Cerebellar nuclear complex (tissue), 1 donor: ENCODE measurements around the gene NHERF1.
A peak's percentile ranks its signal among the peaks of the same experiment; 100 is the strongest.

Source experiments
- DNase-seq, 2 experiments: peaks; one replicate each; lab custom pipeline; 2025; lab: John Stamatoyannopoulos, UW

The NHERF1 gene

GRCh38 chr17:74768069-74768762 lies 19.8 kb downstream of the NHERF1 start:
- DNase-seq: peak; percentile 34 to 55

DNA sequence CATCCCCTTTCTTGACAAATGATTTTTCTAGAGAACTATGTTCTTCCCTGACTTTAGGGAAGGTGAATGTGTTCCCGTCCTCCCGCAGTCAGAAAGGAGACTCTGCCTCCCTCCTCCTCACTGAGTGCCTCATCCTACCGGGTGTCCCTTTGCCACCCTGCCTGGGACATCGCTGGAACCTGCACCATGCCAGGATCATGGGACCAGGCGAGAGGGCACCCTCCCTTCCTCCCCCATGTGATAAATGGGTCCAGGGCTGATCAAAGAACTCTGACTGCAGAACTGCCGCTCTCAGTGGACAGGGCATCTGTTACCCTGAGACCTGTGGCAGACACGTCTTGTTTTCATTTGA lies 20.3 kb downstream of the NHERF1 start:
- no peak for DNase-seq

DNA sequence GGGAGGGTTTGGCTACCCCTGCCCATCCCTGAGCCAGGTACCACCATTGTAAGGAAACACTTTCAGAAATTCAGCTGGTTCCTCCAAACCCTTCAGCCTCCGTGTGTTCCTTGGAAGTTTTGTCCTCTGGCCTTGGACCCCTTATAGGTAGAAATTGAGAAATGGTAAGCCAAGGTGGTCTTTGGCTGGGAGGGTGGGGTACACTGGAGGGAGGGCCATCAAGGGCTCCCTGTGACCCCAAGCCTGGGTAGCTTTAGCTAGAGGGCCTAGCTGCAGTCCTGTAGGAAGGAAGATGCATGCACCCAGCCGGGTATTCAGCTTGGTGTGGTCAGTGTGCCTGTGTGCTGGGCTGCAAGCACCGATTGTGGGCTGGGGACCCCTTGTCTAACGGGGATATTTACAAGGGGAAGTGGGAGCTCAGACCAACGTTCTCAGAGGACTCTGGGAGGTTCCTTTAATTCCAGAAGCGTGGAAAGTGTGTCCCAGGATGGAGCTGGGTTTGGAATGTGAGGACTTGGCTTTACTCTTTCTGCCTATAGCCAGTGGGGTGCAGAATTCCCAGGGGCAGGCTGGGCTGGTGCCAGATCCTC lies 20.9 kb downstream of the NHERF1 start:
- DNase-seq: no peak

DNA sequence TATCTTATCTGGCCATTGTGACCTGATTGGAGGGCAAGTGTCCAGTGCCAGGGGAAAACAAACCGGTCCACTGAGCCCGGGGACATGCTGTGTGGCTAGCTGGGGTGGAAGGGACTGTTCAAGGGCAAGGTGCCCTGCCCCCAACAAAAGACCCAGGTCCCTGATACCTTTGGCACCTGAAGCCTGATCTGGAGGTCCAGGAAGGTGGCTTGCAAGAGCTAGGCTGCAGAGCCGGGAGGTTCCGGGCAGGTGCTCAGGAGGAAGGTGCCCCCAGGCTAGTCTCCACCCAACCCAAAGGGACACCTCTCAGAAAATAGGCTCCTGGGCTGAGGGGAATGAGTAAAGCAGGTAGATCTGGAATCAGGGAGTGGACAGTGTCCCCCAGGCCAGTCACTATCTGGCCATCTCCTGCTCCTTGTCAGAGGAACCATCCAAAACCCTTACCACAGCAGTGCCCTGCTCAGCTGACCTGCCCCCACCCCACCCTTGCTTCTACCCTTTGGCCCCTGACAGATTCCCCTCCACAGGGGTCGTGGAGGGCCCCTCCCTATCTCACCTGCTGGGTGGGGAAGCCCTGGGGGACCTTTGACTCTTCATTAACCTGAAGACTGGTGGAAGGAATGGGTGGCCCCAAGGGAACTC lies 21.5 kb downstream of the NHERF1 start:
- no peak for DNase-seq

GRCh38 chr17:74770498-74771318 lies 22.3 kb downstream of the NHERF1 start:
- DNase-seq: peak in 1 of 2 experiments; percentile 74

DNA sequence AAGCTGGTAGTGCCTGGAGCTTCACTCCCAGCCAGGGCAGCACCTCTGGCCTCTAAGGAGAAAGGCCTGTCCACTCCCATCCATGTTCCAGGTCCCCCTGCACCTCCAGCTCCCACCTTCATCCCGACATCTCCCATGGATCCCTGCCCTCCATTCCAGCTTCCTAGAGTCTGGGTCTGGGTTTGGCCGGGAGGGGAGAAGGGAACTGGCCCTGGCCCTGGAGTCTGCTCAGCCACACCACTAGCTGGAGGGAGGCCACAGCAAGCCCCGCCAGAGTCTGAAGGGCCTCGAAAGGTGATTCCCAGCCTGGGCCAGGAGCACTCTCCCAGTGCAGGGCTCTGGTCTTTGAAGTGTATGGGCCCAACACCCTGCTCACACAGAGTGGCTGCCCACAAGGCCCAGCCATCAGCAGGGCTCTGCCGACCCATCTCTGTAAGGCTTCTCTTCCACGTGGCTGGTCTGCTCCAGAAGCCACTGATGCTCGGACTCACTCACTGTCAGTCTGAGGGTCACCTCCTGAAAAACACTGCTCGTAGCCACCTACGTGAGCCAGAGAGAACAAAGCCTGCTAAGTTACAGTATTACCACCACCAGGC lies 23.0 kb downstream of the NHERF1 start:
- DNase-seq: no peak

DNA sequence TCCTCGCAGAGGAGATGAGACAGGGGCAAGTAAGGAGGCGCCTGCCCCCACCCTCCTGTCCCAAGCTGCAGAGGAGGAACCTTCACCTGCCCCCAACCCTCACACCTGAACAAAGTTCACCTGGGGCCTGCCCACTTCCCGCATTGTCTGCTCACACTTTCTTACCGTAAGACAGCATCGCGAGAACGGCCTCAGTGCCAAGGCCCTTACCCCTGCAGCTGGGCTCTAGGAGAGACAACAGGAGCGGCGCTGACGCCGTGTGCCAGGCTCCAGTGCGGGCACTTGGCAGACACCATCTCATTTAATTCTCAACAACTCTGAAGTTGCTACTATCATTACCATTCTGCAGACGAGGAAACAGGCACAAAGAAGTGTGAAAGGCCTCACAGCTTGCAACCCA lies 23.6 kb downstream of the NHERF1 start:
- DNase-seq: no peak

DNA sequence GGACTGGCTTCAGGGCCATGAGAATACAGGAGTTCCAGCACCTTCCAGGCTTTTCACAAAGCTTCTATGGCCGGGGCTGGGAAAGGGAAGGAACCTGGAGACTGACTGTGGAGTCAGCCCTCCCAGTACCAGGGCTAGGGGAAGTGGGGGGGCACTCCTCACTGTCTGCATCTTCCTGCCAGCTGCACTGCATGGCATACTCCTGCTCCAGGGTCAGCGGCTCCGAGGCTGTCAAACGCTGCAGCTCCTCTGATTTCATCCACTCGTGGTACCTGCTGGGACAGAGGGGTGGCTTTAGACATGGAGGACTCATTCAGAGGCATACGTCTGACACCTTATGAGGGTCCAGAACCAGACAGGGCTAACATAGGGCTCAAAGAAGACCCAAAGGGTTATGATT lies 25.0 kb downstream of the NHERF1 start:
- no peak for DNase-seq

DNA sequence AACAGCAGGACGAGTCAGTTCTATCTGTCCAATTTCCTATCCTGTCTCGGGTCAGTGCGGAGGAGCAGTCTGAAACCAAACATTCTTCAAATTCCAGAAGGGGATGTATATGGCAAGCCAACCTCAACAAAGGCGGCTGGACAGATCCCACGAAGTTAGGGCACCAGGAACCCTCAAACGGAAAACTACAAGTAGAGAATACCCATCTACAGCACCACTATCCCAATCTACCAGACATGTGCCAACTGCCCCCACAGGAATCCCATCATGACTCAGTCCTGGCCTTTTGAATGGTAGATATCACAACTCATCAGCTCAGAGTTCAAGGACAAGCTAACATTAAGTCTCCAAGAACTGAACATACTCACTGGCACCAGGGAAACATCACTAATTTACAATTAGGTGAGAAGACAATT lies 25.5 kb downstream of the NHERF1 start:
- no peak for DNase-seq

DNA sequence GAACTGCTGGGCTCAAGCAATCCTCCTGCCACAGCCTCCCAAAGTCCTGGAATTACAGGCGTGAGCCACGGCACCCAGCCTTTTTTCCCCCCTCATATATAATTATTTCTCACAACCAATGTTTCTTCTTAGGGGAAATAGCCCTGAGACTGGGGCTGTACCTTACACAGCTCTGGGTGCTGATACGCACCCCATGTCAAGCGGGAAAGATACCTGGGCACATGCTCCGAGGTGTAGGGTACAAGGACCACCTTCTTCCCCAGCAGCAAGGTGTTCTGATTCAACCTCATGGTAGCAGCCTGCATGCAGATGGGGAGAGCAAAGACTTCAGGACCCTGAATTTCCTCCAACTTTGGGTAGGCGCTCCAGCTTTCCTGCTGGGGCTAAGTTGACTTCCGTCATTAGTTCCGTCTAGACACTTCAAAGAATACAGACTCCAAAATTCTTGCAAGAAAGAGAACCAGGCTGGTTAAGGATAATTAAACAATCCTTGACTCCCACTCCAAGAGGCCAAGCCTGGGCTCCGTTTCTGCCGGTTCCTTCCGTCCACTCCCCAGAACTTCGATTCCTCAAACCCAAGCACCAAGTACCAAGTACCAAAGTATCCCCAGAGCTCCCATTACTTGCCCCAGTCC lies 27.1 kb downstream of the NHERF1 start:
- DNase-seq: no peak

DNA sequence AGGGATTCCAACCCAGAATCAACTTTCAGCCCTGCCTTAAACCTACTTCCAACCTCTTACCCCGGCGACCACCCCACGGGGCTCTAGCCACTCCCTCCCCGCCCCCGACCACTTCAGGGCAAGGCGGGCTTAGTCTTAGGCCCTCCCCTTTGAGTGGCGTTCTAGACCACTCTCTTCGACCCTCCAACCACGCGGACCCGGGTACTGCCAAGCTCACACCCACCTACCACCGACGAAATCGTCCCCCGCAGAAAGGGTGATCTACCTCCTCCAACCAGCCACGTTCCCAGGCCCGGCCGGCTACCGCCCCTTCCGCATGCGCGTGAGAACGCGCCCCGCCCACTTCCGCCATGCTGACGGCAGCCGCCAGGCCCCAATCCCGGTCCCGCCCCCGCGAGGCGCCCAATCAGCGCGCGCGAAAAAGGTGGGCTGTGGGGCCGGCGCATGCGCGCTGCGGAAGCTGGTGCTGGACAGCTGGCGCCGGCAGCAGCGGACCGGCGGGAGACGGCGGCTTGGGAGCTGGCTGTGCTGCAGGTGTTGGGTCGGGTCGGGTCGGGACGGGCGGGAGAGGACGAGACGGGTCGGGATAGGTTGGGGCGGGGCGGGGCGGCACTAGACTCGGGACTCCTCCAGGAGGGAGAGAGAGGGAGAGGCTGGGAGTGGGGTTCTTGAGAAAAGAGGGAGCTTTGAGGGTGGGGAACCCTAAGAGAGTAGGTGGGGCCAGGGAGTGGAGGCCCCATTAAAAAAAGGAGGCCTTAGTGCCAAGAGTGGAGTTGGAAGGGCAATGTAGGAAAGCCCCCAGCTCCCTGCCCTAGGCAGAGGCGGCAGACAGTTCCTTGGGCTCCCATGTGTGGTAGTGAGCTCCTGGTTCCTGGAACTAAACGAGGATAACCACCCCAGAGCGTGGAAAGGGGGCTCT lies 27.9 kb downstream of the NHERF1 start, which contains the start of gene NAT9:
Gene NAT9, minus strand, starts transcription at position 302 of the 919 bp plus-strand sequence. CDS start 647 bp downstream, outside the sequence.
- DNase-seq: peak in 1 of 2 experiments; percentile 72

- no peak for DNase-seq
Measured at GRCh38 chr17:74776990-74777389, 28.6 kb downstream of the NHERF1 start.

- DNase-seq: no peak
Measured at GRCh38 chr17:74777901-74778515, 29.6 kb downstream of the NHERF1 start.

- no peak for DNase-seq
Measured at GRCh38 chr17:74778960-74779359, 30.5 kb downstream of the NHERF1 start.

- no peak for DNase-seq
Measured at GRCh38 chr17:74779501-74779900, 31.1 kb downstream of the NHERF1 start.

- DNase-seq: no peak
Measured at GRCh38 chr17:74779948-74780400, 31.5 kb downstream of the NHERF1 start.

- no peak for DNase-seq
Measured at GRCh38 chr17:74780443-74781238, 32.2 kb downstream of the NHERF1 start.

GRCh38 chr17:74782571-74782970 lies 34.1 kb downstream of the NHERF1 start:
- DNase-seq: no peak
